WTC11 (cell line): ENCODE results near the gene SNX30.

Experiments used
- TEAD4 ChIP-seq: sonication (generic); formaldehyde crosslinking; IDR thresholded peaks from 2 replicates; pipeline ENCODE4 v1.8.0; 2022; ENCODE audit warnings: mild to moderate bottlenecking, missing genetic modification reagents
- ZNF138 ChIP-seq: sonication (generic); formaldehyde crosslinking; conservative IDR thresholded peaks from 2 replicates; pipeline ENCODE4 v1.8.1; 2022; ENCODE audit warnings: mild to moderate bottlenecking, moderate library complexity, missing genetic modification reagents
- ZNF219 ChIP-seq: sonication (generic); formaldehyde crosslinking; IDR thresholded peaks from 2 replicates; pipeline ENCODE4 v1.8.0; 2023; ENCODE audit warnings: missing genetic modification reagents, mild to moderate bottlenecking, borderline replicate concordance
- ZNF317 ChIP-seq: sonication (generic); formaldehyde crosslinking; IDR thresholded peaks from 2 replicates; pipeline ENCODE4 v1.8.1; 2023; ENCODE audit warnings: low read depth, mild to moderate bottlenecking, moderate library complexity, missing genetic modification reagents, borderline replicate concordance
- TF ChIP-seq, protein P1 (sequence below): sonication (generic); formaldehyde crosslinking; IDR thresholded peaks from 2 replicates; pipeline ENCODE4 v1.8.0; 2022; ENCODE audit warnings: mild to moderate bottlenecking, missing genetic modification reagents
- TF ChIP-seq, protein P2 (sequence below): fragments of 200-600 bp; IDR thresholded peaks from 2 replicates; pipeline ENCODE4 v1.8.0; 2022; ENCODE audit warnings: antibody characterized with exemption

DNA sequence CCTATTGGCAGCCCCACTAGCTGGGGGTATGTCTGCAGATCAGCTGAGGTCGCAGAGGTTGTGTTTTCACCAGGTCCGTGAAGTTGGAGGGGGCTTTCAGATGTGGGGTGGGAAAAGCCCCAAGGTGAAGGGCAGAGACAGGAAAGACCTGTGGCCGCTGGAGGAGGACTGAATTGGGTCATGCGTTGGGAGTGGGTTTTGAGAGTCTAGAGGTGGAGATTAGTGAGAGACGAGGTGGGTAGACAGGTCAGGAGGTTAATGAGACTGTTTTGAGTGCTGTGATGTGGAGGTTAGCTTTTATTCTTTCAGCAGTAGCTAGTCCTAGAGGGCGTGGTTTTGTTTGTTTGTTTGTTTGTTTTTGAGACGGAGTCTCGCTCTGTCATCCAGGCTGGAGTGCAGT is 10.3 kb downstream of the SNX30 start:
- TF ChIP-seq, protein P1, sequence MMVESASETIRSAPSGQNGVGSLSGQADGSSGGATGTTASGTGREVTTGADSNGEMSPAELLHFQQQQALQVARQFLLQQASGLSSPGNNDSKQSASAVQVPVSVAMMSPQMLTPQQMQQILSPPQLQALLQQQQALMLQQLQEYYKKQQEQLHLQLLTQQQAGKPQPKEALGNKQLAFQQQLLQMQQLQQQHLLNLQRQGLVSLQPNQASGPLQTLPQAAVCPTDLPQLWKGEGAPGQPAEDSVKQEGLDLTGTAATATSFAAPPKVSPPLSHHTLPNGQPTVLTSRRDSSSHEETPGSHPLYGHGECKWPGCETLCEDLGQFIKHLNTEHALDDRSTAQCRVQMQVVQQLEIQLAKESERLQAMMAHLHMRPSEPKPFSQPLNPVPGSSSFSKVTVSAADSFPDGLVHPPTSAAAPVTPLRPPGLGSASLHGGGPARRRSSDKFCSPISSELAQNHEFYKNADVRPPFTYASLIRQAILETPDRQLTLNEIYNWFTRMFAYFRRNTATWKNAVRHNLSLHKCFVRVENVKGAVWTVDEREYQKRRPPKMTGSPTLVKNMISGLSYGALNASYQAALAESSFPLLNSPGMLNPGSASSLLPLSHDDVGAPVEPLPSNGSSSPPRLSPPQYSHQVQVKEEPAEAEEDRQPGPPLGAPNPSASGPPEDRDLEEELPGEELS (CRISPR knock-in tag): no peak
- TF ChIP-seq, protein P2, sequence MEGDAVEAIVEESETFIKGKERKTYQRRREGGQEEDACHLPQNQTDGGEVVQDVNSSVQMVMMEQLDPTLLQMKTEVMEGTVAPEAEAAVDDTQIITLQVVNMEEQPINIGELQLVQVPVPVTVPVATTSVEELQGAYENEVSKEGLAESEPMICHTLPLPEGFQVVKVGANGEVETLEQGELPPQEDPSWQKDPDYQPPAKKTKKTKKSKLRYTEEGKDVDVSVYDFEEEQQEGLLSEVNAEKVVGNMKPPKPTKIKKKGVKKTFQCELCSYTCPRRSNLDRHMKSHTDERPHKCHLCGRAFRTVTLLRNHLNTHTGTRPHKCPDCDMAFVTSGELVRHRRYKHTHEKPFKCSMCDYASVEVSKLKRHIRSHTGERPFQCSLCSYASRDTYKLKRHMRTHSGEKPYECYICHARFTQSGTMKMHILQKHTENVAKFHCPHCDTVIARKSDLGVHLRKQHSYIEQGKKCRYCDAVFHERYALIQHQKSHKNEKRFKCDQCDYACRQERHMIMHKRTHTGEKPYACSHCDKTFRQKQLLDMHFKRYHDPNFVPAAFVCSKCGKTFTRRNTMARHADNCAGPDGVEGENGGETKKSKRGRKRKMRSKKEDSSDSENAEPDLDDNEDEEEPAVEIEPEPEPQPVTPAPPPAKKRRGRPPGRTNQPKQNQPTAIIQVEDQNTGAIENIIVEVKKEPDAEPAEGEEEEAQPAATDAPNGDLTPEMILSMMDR: no peak
- TF ChIP-seq ZNF138: no peak
- no peak for TF ChIP-seq ZNF317 (CRISPR knock-in tag)
- no peak for TF ChIP-seq TEAD4 (CRISPR knock-in tag)
- TF ChIP-seq ZNF219: no peak
